ENCODE data around the gene CALN1.
"Not testable (repeated sequence)": the region's sequence is repeated elsewhere in the genome, so short reads cannot be mapped to it uniquely, and the experiment has no call there.

Gene CALN1

GRCh38 chr7:71865172-71865571 lies 547.0 kb downstream of the CALN1 start:
- DNase-seq (ENCODE audit: low read depth) = no peak

- no peak for DNase-seq (ENCODE audit: low read depth)
Measured at GRCh38 chr7:71864130-71864529, 548.0 kb downstream of the CALN1 start.

DNA sequence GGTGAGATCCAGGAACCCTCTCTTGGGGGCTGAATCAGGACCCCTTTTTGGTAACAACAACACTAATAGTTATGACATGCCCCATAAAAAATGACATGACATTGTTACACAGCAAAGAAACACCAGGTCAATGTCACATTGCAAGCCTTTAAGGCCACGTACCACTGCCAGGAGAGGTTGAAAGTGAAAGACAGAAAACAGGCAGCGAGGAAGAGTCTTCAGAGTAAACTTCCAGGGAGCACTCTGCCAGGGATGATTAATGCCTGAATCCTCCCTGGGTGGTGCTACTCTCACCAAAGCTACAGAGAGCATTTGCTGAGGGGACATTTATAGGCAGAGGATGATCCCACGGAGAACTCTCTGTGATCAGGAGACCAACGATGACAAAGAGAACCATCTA lies 551.6 kb downstream of the CALN1 start:
- no peak for DNase-seq (ENCODE audit: low read depth)

- no peak for DNase-seq (ENCODE audit: low read depth)
Measured at GRCh38 chr7:71857338-71857737, 554.8 kb downstream of the CALN1 start.

- no peak for DNase-seq (ENCODE audit: low read depth)
Measured at GRCh38 chr7:71854546-71855397, 557.4 kb downstream of the CALN1 start.

- no peak for DNase-seq (ENCODE audit: low read depth)
Measured at GRCh38 chr7:71851776-71852498, 560.2 kb downstream of the CALN1 start.

- no peak for DNase-seq (ENCODE audit: low read depth)
Measured at GRCh38 chr7:71846160-71846559, 566.0 kb downstream of the CALN1 start.

DNA sequence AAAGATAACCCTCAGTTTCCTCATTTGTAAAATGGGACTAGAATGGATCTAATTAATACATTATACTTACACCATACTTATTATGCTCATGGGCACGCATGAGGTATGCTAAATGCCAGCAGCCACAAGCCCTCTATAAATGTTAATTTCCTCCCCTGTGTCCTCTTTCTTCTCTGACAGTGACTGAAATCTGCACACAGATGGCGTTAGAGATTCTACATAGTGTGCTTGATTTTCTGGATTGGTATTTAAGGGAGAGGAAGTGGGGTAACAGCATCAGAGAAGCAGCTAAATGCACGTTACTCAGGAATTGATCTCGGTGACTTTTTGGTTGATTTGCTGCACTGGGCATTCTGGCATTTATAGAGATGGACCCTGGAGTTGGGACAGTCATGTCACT lies 568.5 kb downstream of the CALN1 start:
- DNase-seq (ENCODE audit: low read depth) = no peak

- DNase-seq (ENCODE audit: low read depth) = no peak
Measured at GRCh38 chr7:71842786-71843185, 569.4 kb downstream of the CALN1 start.

GRCh38 chr7:71842381-71842780 lies 569.8 kb downstream of the CALN1 start:
- DNase-seq (ENCODE audit: low read depth) = no peak

- DNase-seq (ENCODE audit: low read depth) = no peak
Measured at GRCh38 chr7:71835056-71835455, 577.1 kb downstream of the CALN1 start.

DNA sequence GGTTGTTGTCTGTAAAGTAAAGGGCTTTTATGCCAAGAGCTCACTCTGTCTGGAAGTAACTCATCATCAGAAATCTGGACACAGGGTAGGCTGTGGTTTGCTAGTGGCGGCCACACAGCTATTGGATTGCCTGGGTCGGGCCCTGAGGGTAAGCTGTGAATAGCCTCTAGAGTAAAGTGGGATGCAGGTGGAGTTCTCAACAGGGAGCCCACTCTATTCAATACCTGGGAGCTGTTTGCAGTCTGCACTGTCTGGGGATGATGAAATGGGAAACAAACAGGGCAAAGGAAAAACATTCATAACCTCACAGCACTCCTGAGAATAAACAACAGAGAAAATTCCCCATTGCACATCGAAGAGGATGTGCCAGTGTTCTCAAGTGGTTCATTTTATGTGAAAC lies 582.6 kb downstream of the CALN1 start:
- no peak for DNase-seq (ENCODE audit: low read depth)

- no peak for DNase-seq (ENCODE audit: low read depth)
Measured at GRCh38 chr7:71828361-71828760, 583.8 kb downstream of the CALN1 start.

- DNase-seq (ENCODE audit: low read depth) = no peak
Measured at GRCh38 chr7:71826141-71826540, 586.0 kb downstream of the CALN1 start.

GRCh38 chr7:71824006-71824760 lies 588.0 kb downstream of the CALN1 start:
- no peak for DNase-seq (ENCODE audit: low read depth)

DNA sequence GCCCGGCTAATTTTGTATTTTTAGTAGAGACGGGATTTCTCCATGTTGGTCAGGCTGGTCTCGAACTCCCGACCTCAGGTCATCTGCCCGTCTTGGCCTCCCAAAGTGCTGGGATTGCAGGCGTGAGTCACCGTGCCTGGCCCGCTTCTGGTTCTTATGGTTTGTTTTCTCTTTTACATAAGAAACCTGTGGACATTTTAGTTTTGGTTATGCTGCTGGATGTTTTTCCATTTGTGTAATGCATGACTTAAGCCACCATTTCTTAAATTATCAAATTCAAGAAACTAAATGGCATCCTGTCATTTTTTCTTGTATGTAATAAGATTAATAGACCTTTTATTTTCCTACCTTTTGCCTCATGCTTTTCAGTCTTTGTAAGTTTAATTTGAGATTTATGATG lies 589.7 kb downstream of the CALN1 start:
- not testable (repeated sequence) for DNase-seq (ENCODE audit: low read depth)

- DNase-seq (ENCODE audit: low read depth) = no peak
Measured at GRCh38 chr7:71817916-71818315, 594.2 kb downstream of the CALN1 start.

DNA sequence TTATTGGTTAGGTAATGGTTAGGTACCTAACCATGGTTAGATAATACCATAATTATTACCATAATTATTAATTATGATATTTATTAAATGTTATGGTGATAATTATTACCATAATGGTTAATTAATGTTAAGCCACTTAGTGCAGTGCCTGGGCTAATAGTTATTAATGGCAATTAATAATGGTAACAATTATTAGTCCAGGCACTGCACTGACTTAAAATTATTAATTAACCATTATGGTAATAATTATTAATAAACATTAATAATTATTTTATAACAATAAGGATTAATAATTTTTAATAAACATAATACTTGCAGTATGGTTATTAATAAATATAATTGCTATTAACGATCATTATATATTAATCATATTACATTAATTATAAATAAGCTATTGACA lies 604.0 kb downstream of the CALN1 start:
- DNase-seq (ENCODE audit: low read depth) = no peak

- DNase-seq (ENCODE audit: low read depth) = no peak
Measured at GRCh38 chr7:71804256-71804655, 607.9 kb downstream of the CALN1 start.

GRCh38 chr7:71801976-71802375 lies 610.2 kb downstream of the CALN1 start:
- DNase-seq (ENCODE audit: low read depth) = no peak

DNA sequence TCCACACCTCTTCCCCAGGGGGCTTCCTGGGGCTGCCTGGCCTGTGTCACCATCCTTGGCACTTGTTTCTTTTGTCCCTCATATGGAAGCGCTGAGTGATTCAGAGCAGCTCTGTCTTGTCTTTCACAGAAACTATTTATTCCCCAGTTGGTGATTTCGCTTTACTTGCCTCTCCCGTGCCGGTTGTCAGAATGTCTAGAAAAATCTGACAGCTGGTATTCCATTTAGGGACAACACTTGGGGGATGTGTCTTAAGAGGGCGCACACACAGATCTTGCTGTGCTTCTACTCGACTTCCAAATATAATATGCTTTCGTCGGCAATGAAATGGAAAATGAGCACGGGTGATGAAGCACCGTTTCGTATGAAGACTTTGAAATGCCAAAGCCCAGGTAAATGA lies 611.8 kb downstream of the CALN1 start:
- no peak for DNase-seq (ENCODE audit: low read depth)

- DNase-seq (ENCODE audit: low read depth) = no peak
Measured at GRCh38 chr7:71795410-71795809, 616.7 kb downstream of the CALN1 start.

DNA sequence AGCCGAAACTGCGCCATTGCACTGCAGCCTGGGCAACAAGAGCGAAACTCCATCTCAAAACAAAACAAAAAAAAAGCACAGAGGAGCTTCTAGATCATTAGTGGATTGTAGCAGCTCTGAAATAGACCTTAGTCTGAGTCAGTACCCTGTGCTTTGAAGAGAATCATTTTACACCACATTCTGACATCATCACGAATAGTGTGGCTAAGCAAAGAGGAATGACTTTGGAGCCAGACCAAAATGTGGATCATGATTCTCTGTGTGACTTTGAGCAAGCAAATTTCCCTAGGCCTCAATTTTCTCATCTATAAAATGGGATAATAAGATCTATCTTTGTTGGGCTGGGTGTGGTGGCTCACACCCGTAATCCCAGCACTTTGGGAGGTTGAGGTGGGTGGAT lies 618.9 kb downstream of the CALN1 start:
- no peak for DNase-seq (ENCODE audit: low read depth)
